Suprapubic skin (tissue), 4 donors: ENCODE data around the gene FRMD7. TPM values are rescaled to one million over a fixed set of nuclear protein-coding genes. Genes with fewer than 3 reads are reported as not detected.

Experiments
- DNase-seq, 2 donors: peaks; one replicate each; pipeline ENCODE4 v3.0.0-alpha.2; 2019; ENCODE audit warnings: low spot score in 2 of 2
- H3K27ac ChIP-seq: fragments of 200-600 bp; sonication (generic); one replicate; pipeline ENCODE4 v1.5.1; 2019
- H3K27me3 ChIP-seq: fragments of 200-600 bp; sonication (generic); one replicate; pipeline ENCODE4 v1.5.1; 2019
- H3K36me3 ChIP-seq: fragments of 200-600 bp; sonication (generic); one replicate; pipeline ENCODE4 v1.5.1; 2019
- H3K4me1 ChIP-seq: fragments of 200-600 bp; sonication (generic); one replicate; pipeline ENCODE4 v1.5.1; 2019
- H3K4me3 ChIP-seq: fragments of 200-600 bp; sonication (generic); one replicate; pipeline ENCODE4 v1.5.1; 2019; ENCODE audit warnings: mild to moderate bottlenecking
- H3K9me3 ChIP-seq: fragments of 200-600 bp; sonication (generic); one replicate; pipeline ENCODE4 v1.5.1; 2019
- EP300 ChIP-seq: sonication (generic); formaldehyde crosslinking; IDR thresholded peaks from one replicate; pipeline ENCODE4 v1.6.1; 2017; ENCODE audit warnings: antibody characterized with exemption
- POLR2A ChIP-seq, 2 donors: fragments of 450-650 bp; IDR thresholded peaks; one replicate each; pipeline ENCODE4 v1.6.1; 2017; ENCODE audit warnings: antibody characterized with exemption in 2 of 2, mild to moderate bottlenecking in 2 of 2, moderate library complexity in 2 of 2
- POLR2AphosphoS5 ChIP-seq, 3 donors: sonication (generic); formaldehyde crosslinking; IDR thresholded peaks; one replicate each; pipeline ENCODE4 v1.6.1; 2017; ENCODE audit warnings: antibody characterized with exemption in 3 of 3
- WGBS: methylation state at CpG from one replicate; pipeline ENCODE4 v1.1.5; 2018; 5-methylcytosine and 5-hydroxymethylcytosine counted together
- total RNA-seq, 4 donors: library from RNA; depleted of rRNA; stranded (reverse); fragments of >200 nt; gene quantifications; one replicate each; pipeline ENCODE4 v1.1.0, GENCODE V29; 2016
- TF ChIP-seq, protein P1 (sequence below), 2 donors: fragments of 200-600 bp in 1 of 2; fragments of 450-650 bp in 1 of 2; sonication (generic) in 1 of 2; IDR thresholded peaks; one replicate each; pipeline ENCODE4 v1.5.1; 2016 to 2019; ENCODE audit warnings: antibody characterized with exemption in 2 of 2, mild to moderate bottlenecking in 1 of 2, moderate library complexity in 1 of 2

The FRMD7 gene, protein sequence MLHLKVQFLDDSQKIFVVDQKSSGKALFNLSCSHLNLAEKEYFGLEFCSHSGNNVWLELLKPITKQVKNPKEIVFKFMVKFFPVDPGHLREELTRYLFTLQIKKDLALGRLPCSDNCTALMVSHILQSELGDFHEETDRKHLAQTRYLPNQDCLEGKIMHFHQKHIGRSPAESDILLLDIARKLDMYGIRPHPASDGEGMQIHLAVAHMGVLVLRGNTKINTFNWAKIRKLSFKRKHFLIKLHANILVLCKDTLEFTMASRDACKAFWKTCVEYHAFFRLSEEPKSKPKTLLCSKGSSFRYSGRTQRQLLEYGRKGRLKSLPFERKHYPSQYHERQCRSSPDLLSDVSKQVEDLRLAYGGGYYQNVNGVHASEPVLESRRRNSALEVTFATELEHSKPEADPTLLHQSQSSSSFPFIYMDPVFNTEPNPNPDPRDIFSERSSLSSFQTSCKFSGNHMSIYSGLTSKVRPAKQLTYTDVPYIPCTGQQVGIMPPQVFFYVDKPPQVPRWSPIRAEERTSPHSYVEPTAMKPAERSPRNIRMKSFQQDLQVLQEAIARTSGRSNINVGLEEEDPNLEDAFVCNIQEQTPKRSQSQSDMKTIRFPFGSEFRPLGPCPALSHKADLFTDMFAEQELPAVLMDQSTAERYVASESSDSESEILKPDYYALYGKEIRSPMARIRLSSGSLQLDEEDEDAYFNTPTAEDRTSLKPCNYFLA
- under 1 TPM in 2 of 4 donors, not detected in 2; 0.34 to 0.36 TPM for total RNA-seq

DNA sequence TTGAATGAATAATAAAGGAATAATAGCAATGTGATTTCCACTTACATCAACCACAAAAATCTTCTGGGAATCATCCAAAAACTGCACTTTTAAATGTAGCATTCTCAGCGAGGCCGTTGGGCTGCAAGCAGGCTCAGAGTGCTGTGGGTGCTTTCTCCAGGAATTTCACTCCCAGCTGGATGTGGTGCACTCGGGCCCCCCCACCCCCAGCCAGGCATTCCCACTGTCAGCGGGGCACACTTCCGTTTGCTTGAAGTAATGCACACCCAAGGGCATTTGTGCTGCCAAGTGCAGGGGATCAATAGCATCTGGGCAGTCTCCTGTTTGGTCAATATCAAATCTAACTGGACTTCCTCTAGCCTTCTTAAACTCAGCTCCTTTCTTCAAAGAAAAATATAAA, at the start of gene FRMD7:
FRMD7 (minus strand) TSS at position 278 of the 400 bp plus-strand sequence; CDS start at position 102, 176 bp downstream.
- H3K9me3 ChIP-seq, result no peaks in the 10 kb centered on the region
- TF ChIP-seq POLR2A (IDR thresholded peaks at IDR 0.05), result no peak
- TF ChIP-seq, protein P1, sequence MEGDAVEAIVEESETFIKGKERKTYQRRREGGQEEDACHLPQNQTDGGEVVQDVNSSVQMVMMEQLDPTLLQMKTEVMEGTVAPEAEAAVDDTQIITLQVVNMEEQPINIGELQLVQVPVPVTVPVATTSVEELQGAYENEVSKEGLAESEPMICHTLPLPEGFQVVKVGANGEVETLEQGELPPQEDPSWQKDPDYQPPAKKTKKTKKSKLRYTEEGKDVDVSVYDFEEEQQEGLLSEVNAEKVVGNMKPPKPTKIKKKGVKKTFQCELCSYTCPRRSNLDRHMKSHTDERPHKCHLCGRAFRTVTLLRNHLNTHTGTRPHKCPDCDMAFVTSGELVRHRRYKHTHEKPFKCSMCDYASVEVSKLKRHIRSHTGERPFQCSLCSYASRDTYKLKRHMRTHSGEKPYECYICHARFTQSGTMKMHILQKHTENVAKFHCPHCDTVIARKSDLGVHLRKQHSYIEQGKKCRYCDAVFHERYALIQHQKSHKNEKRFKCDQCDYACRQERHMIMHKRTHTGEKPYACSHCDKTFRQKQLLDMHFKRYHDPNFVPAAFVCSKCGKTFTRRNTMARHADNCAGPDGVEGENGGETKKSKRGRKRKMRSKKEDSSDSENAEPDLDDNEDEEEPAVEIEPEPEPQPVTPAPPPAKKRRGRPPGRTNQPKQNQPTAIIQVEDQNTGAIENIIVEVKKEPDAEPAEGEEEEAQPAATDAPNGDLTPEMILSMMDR (IDR thresholded peaks at IDR 0.05), result no peak
- no peak for TF ChIP-seq POLR2AphosphoS5 (IDR thresholded peaks at IDR 0.05)
- no peak for TF ChIP-seq EP300
- H3K4me3 ChIP-seq, result no peak within 1 kb of the TSS
- H3K27me3 ChIP-seq, result no peaks in the 10 kb centered on the region
- 26% methylated on average over 5 of the region's 5 CpGs for WGBS
- H3K36me3 ChIP-seq, result no peaks in the 10 kb centered on the region
- no peak within 1 kb of the TSS for H3K27ac ChIP-seq
- no peaks in the 10 kb centered on the region for H3K4me1 ChIP-seq
- no peak for DNase-seq

DNA sequence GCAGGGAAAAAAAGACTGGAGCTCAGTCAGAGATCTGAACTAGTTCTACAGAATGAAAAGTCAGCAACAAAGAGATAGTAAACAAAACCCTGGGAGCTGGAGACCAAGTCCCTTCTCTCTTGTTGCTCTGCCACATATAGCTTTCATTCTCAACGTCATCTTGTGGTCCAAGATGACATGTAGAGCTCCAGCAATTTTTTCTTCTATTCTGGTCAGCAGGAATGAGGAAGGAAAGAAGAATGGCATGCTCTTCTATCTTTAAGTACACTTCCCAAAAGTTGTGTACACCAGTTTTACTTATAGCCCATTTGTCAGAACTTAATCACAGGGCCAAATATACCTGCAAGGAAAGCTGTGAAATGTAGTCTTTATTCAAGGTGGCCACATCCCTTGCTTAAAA, 45.8 kb upstream of the FRMD7 start:
- no peaks in the 10 kb centered on the region for H3K36me3 ChIP-seq
- no peaks in the 10 kb centered on the region for H3K27me3 ChIP-seq
- no peak overlapping the region for H3K4me3 ChIP-seq
- H3K4me1 ChIP-seq, result no peaks in the 10 kb centered on the region
- H3K27ac ChIP-seq, result no peak overlapping the region
- no peaks in the 10 kb centered on the region for H3K9me3 ChIP-seq
- WGBS, result 57% methylated on average over 1 of the region's 1 CpG
- TF ChIP-seq POLR2A (IDR thresholded peaks at IDR 0.05), result no peak
- TF ChIP-seq, protein P1 (IDR thresholded peaks at IDR 0.05), result no peak
- TF ChIP-seq POLR2AphosphoS5 (IDR thresholded peaks at IDR 0.05), result no peak
- TF ChIP-seq EP300, result no peak
- no peak for DNase-seq

DNA sequence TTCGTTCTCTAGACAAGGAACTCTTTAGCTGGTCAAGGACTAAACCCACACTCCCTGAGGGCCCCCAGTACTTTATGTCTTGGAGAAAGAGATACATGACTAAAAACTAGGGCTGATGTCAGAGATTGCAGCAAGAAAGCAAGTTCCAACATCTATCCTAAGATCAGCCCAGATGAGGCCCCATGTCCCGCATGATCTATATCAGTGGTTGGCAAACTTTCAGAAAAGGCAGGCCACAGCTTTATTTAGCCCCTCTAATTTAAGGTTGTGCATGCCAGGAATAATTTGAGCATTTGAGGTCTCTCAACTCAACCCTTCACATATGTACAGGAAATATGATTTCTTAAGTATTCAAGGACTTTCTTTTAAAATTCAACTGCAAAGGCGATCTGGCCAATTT, 44.1 kb upstream of the FRMD7 start:
- TF ChIP-seq, protein P1 (IDR thresholded peaks at IDR 0.05), result no peak
- TF ChIP-seq POLR2A (IDR thresholded peaks at IDR 0.05) (no peak), POLR2AphosphoS5 (IDR thresholded peaks at IDR 0.05) (no peak), EP300 (no peak)
- no peak for DNase-seq
- no peaks in the 10 kb centered on the region for H3K27me3 ChIP-seq
- H3K27ac ChIP-seq, result no peak overlapping the region
- H3K4me3 ChIP-seq, result no peak overlapping the region
- 70% methylated on average over 3 of the region's 3 CpGs for WGBS
- H3K9me3 ChIP-seq, result no peaks in the 10 kb centered on the region
- H3K4me1 ChIP-seq, result no peaks in the 10 kb centered on the region
- H3K36me3 ChIP-seq, result no peaks in the 10 kb centered on the region

DNA sequence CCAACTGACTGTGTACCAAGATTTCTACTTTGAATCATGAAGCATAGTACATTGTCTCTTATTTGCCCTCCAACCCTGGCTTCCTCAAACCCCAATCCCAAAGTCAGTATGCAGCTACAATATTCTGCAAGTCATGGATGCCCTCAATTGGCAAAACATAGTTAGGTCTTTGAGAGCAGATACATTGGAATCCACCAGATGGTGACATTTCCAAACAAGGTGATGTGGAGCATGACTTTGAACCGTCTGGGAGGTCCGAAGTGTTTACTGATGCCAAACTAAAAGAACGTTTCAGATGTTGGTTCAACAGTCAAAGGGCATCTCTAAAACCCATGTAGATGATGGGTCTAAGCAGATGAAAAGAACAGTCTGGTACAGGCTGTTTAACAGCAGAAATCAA, 43.7 kb upstream of the FRMD7 start:
- TF ChIP-seq POLR2AphosphoS5 (IDR thresholded peaks at IDR 0.05), result no peak
- TF ChIP-seq EP300, result no peak
- TF ChIP-seq, protein P1 (IDR thresholded peaks at IDR 0.05), result no peak
- TF ChIP-seq POLR2A (IDR thresholded peaks at IDR 0.05), result no peak
- DNase-seq, result no peak
- WGBS, result 62% methylated on average over 3 of the region's 3 CpGs

DNA sequence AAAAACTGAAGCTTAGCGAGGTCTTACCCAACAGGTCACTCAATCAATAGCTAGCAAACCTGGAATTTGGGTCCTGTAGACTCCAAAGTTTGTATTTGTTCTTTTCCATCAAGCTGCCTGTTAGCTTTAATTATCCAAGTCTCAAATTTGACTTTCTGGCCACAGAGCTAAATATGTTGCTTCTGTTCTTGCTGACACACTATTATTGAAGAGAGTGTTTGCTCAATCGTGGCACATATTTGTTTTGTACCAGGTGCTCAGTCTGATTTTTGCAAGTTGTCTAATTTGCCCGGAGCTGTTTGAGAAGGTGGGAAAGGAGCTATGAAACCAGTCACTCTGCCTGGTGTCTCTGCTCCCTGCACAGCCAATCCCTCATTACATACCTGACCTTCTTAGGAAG, 41.7 kb upstream of the FRMD7 start:
- H3K4me1 ChIP-seq, result no peaks in the 10 kb centered on the region
- H3K27me3 ChIP-seq, result no peaks in the 10 kb centered on the region
- no peak overlapping the region for H3K4me3 ChIP-seq
- TF ChIP-seq EP300 (no peak), POLR2A (IDR thresholded peaks at IDR 0.05) (no peak), POLR2AphosphoS5 (IDR thresholded peaks at IDR 0.05) (no peak)
- TF ChIP-seq, protein P1 (IDR thresholded peaks at IDR 0.05), result no peak
- H3K36me3 ChIP-seq, result no peaks in the 10 kb centered on the region
- H3K9me3 ChIP-seq, result no peaks in the 10 kb centered on the region
- no peak for DNase-seq
- 61% methylated on average over 3 of the region's 3 CpGs for WGBS
- H3K27ac ChIP-seq, result no peak overlapping the region

More for the DNA sequence above, 43.7 kb upstream of the FRMD7 start:
- Histone ChIP-seq H3K4me1 (no peaks in the 10 kb centered on the region), H3K9me3 (no peaks in the 10 kb centered on the region), H3K4me3 (no peak overlapping the region), H3K27ac (no peak overlapping the region), H3K27me3 (no peaks in the 10 kb centered on the region), H3K36me3 (no peaks in the 10 kb centered on the region)
